Measurements from ENCODE around the gene SHROOM1. TPM values are rescaled to one million over a fixed set of nuclear protein-coding genes. Genes with fewer than 3 reads are reported as not detected.

SHROOM1 gene
- total and polyA plus RNA-seq, 10 donors = 1.1 to 26.1 (median 3.1) TPM

- H3K27me3 ChIP-seq (replicated peaks in 1 of 7) = peaks cover 0 to 74% (median 39%) of the 10 kb centered on the region in 7 donors
- no peak overlapping the region for H3K4me3 ChIP-seq
- no peak for DNase-seq
- no peak overlapping the region for H3K27ac ChIP-seq
- H3K36me3 ChIP-seq = no peaks in the 10 kb centered on the region
- intact Hi-C loops (cut with DNase I; ENCODE audit: low total_unique reads) = no loop called here
- H3K9me3 ChIP-seq = no peaks in the 10 kb centered on the region
- H3K4me1 ChIP-seq = peaks cover 0 to 41% (median 30%) of the 10 kb centered on the region in 6 donors
- WGBS, 5 donors = 76 to 96% (median 89%) methylated on average over 3 of the region's 3 CpGs
- TF ChIP-seq CTCF (IDR thresholded peaks at IDR 0.05 in 8 of 11, conservative IDR thresholded peaks at IDR 0.05 in 3 of 11) (no peak), POLR2A (IDR thresholded peaks at IDR 0.05) (no peak), POLR2AphosphoS5 (IDR thresholded peaks at IDR 0.05) (no peak)
Observed at GRCh38 chr5:132821350-132821749, 9.1 kb downstream of the SHROOM1 start.

- peaks cover 0 to 63% (median 29%) of the 10 kb centered on the region in 7 donors for H3K27me3 ChIP-seq (replicated peaks in 1 of 7)
- 23 to 32% (median 24%) methylated on average over 15 of the region's 15 CpGs for WGBS, 5 donors
- no peak overlapping the region for H3K27ac ChIP-seq
- no peaks in the 10 kb centered on the region for H3K36me3 ChIP-seq
- H3K9me3 ChIP-seq = no peaks in the 10 kb centered on the region
- intact Hi-C loops (cut with DNase I; ENCODE audit: low total_unique reads) = no loop called here
- DNase-seq = peak; percentile 95
- peaks cover 0 to 30% (median 19%) of the 10 kb centered on the region in 6 donors for H3K4me1 ChIP-seq
- H3K4me3 ChIP-seq = peak overlapping the region in 2 of 8 donors; percentile 20 to 22
- TF ChIP-seq POLR2A (IDR thresholded peaks at IDR 0.05) (no peak), POLR2AphosphoS5 (IDR thresholded peaks at IDR 0.05) (peak in 2 of 3 donors; percentile 15 to 22), CTCF (IDR thresholded peaks at IDR 0.05 in 8 of 11, conservative IDR thresholded peaks at IDR 0.05 in 3 of 11) (peak; percentile 71 to 93 (median 90))
Observed at GRCh38 chr5:132820162-132820754, 10.2 kb downstream of the SHROOM1 start.

- Histone ChIP-seq H3K4me1 (peaks cover 0 to 25% (median 16%) of the 10 kb centered on the region in 6 donors), H3K27ac (no peak overlapping the region), H3K36me3 (no peaks in the 10 kb centered on the region), H3K4me3 (peak overlapping the region in 3 of 8 donors; percentile 15 to 22 (median 20)), H3K9me3 (peaks cover 0 to 2% (median 0%) of the 10 kb centered on the region in 8 donors), H3K27me3 (replicated peaks in 1 of 7) (peaks cover 0 to 63% (median 25%) of the 10 kb centered on the region in 7 donors)
- 14 to 27% (median 18%) methylated on average over 26 of the region's 26 CpGs for WGBS, 5 donors
- no peak for DNase-seq
- TF ChIP-seq POLR2A (IDR thresholded peaks at IDR 0.05) (no peak), POLR2AphosphoS5 (IDR thresholded peaks at IDR 0.05) (no peak), CTCF (IDR thresholded peaks at IDR 0.05 in 8 of 11, conservative IDR thresholded peaks at IDR 0.05 in 3 of 11) (no peak)
- intact Hi-C loops (cut with DNase I; ENCODE audit: low total_unique reads) = loop anchor here (2.0 to 10.0 kb wide), 2 partner anchors 295 to 435 kb away; no protein-coding TSS in a partner anchor
Observed at GRCh38 chr5:132819468-132819867, 11.0 kb downstream of the SHROOM1 start.

- DNase-seq = no peak
- Histone ChIP-seq H3K27me3 (replicated peaks in 1 of 7) (peaks cover 0 to 63% (median 41%) of the 10 kb centered on the region in 7 donors), H3K4me1 (peaks cover 10 to 38% (median 25%) of the 10 kb centered on the region in 6 donors), H3K36me3 (no peaks in the 10 kb centered on the region), H3K4me3 (no peak overlapping the region), H3K27ac (no peak overlapping the region), H3K9me3 (peaks cover 0 to 4% (median 0%) of the 10 kb centered on the region in 8 donors)
- WGBS, 5 donors = 64 to 79% (median 69%) methylated on average over 1 of the region's 1 CpG
- intact Hi-C loops (cut with DNase I; ENCODE audit: low total_unique reads) = loop anchor here (10.0 kb wide), 1 partner anchor 292 kb away; no protein-coding TSS in a partner anchor
- no peak for TF ChIP-seq POLR2AphosphoS5 (IDR thresholded peaks at IDR 0.05)
- TF ChIP-seq POLR2A (IDR thresholded peaks at IDR 0.05) = no peak
- TF ChIP-seq CTCF (IDR thresholded peaks at IDR 0.05 in 8 of 11, conservative IDR thresholded peaks at IDR 0.05 in 3 of 11) = no peak
Observed at GRCh38 chr5:132817011-132817410, 13.4 kb downstream of the SHROOM1 start.
